ENCODE results near the gene SPIRE1.
A peak's percentile ranks its signal among the peaks of the same experiment; 100 is the strongest.

The SPIRE1 gene

GRCh38 chr18:12657684-12658425 is at the start of gene SPIRE1:
TSS of gene SPIRE1 (minus strand) at chr18:12658107. CDS start at chr18:12657866, 241 bp downstream.
- H3K27me3 ChIP-seq (ENCODE audit: insufficient read depth, low read length) = no peaks in the 10 kb centered on the region
- peaks cover 13% of the 10 kb centered on the region for H3K36me3 ChIP-seq (ENCODE audit: insufficient read depth, low read length)
- peaks cover 25% of the 10 kb centered on the region for H3K4me1 ChIP-seq (ENCODE audit: insufficient read depth, low read length)
- peak within 1 kb of the TSS; percentile 96 for H2AFZ ChIP-seq (ENCODE audit: low read depth, low read length)
- peak within 1 kb of the TSS; percentile 97 for H3K4me3 ChIP-seq (ENCODE audit: low read length)
- no peaks in the 10 kb centered on the region for H3K9me3 ChIP-seq (ENCODE audit: low read length)

DNA sequence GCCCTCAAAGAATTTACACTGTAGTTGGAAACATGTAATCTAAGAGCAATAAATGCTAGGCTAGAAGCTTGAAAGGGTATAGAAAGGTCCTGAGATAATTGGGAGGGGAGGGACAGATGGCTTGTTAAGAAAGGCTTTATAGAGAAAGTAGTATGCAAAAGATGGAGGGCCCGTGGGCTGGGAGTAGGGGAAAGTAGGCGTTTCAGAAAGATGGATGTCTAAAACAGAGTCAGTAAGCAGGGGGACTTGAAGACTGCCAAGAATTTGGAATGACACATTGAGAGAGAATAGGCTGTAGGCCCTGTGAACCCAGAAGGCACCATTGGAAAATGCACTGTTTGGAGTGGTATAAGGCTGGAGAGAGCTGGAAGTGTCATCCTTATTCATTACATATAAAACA is 45.8 kb upstream of the SPIRE1 start:
- Histone ChIP-seq H3K27me3 (ENCODE audit: insufficient read depth, low read length) (no peaks in the 10 kb centered on the region), H3K36me3 (ENCODE audit: insufficient read depth, low read length) (peaks cover 36% of the 10 kb centered on the region), H3K4me1 (ENCODE audit: insufficient read depth, low read length) (peaks cover 14% of the 10 kb centered on the region), H3K4me3 (ENCODE audit: low read length) (peak overlapping the region; percentile 99), H2AFZ (ENCODE audit: low read depth, low read length) (peak overlapping the region; percentile 82), H3K9me3 (ENCODE audit: low read length) (no peaks in the 10 kb centered on the region)

GRCh38 chr18:12703096-12703567 is 45.2 kb upstream of the SPIRE1 start:
- peaks cover 38% of the 10 kb centered on the region for H3K36me3 ChIP-seq (ENCODE audit: insufficient read depth, low read length)
- H3K9me3 ChIP-seq (ENCODE audit: low read length) = no peaks in the 10 kb centered on the region
- peaks cover 14% of the 10 kb centered on the region for H3K4me1 ChIP-seq (ENCODE audit: insufficient read depth, low read length)
- no peaks in the 10 kb centered on the region for H3K27me3 ChIP-seq (ENCODE audit: insufficient read depth, low read length)
- peak overlapping the region; percentile 82 for H2AFZ ChIP-seq (ENCODE audit: low read depth, low read length)
- H3K4me3 ChIP-seq (ENCODE audit: low read length) = peak overlapping the region; percentile 99

- Histone ChIP-seq H3K9me3 (ENCODE audit: low read length) (no peaks in the 10 kb centered on the region), H3K4me1 (ENCODE audit: insufficient read depth, low read length) (peaks cover 14% of the 10 kb centered on the region), H2AFZ (ENCODE audit: low read depth, low read length) (peak within 1 kb of the TSS; percentile 82)
Observed at GRCh38 chr18:12702221-12703095, 44.6 kb upstream of the SPIRE1 start, which contains the start of the genes CEP76 and PSMG2. TSS of gene CEP76 (minus strand) at chr18:12702723. CDS start at chr18:12702548, 175 bp downstream. TSS of gene PSMG2 (plus strand) at chr18:12703042. CDS start at chr18:12703108, 66 bp downstream.

DNA sequence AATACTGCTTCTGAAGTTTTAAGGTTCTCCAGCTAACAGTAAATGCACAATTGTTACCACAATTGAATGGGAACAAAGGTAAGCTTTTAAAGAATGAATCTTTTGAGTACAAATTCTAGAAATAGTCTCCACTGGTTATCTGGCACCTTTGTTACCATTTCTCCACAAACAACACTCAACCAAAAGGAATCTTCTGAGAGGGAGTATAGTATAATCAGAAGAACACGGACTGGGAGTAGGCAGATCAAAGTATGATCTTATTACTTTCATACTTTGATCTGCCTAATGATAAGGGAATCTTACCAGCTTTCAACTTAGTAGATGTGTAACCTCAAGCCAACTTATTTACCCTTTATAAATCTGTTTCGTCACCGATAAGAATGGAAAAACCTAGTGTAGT is 43.3 kb upstream of the SPIRE1 start:
- Histone ChIP-seq H3K4me1 (ENCODE audit: insufficient read depth, low read length) (peaks cover 14% of the 10 kb centered on the region), H3K27me3 (ENCODE audit: insufficient read depth, low read length) (no peaks in the 10 kb centered on the region), H3K36me3 (ENCODE audit: insufficient read depth, low read length) (peaks cover 37% of the 10 kb centered on the region), H2AFZ (ENCODE audit: low read depth, low read length) (no peak overlapping the region), H3K9me3 (ENCODE audit: low read length) (no peaks in the 10 kb centered on the region), H3K4me3 (ENCODE audit: low read length) (peak overlapping the region; percentile 99)

More at GRCh38 chr18:12702221-12703095, 44.6 kb upstream of the SPIRE1 start, which contains the start of the genes CEP76 and PSMG2:
- peak within 1 kb of the TSS; percentile 99 for H3K4me3 ChIP-seq (ENCODE audit: low read length)
- no peaks in the 10 kb centered on the region for H3K27me3 ChIP-seq (ENCODE audit: insufficient read depth, low read length)
- H3K36me3 ChIP-seq (ENCODE audit: insufficient read depth, low read length) = peaks cover 35% of the 10 kb centered on the region

DNA sequence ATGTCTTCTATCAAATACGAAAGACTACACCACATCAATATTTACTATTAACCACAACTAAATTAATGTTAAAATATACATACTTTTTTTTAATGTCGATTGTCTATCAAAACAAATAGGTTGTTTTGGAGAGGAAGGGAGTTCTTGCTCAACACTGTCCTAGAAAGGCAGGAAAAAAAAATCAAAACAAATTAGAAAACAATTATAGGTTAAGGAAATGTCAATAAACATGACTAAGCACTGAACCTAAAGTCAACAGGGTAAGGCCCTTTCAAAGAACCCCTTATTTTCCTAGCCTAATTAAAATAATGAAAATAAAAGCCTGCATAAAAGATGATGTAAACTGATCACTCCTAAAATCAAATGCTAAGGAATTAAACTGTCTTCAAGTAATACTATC is 41.8 kb upstream of the SPIRE1 start:
- Histone ChIP-seq H3K27me3 (ENCODE audit: insufficient read depth, low read length) (no peaks in the 10 kb centered on the region), H3K4me3 (ENCODE audit: low read length) (no peak overlapping the region), H3K9me3 (ENCODE audit: low read length) (no peaks in the 10 kb centered on the region), H3K4me1 (ENCODE audit: insufficient read depth, low read length) (peaks cover 12% of the 10 kb centered on the region), H3K36me3 (ENCODE audit: insufficient read depth, low read length) (peaks cover 41% of the 10 kb centered on the region), H2AFZ (ENCODE audit: low read depth, low read length) (no peak overlapping the region)

GRCh38 chr18:12694032-12694431 is 36.1 kb upstream of the SPIRE1 start:
- H3K36me3 ChIP-seq (ENCODE audit: insufficient read depth, low read length) = peaks cover 53% of the 10 kb centered on the region

GRCh38 chr18:12692206-12692605 is 34.3 kb upstream of the SPIRE1 start:
- Histone ChIP-seq H3K4me1 (ENCODE audit: insufficient read depth, low read length) (no peaks in the 10 kb centered on the region), H3K9me3 (ENCODE audit: low read length) (no peaks in the 10 kb centered on the region), H3K4me3 (ENCODE audit: low read length) (no peak overlapping the region), H3K36me3 (ENCODE audit: insufficient read depth, low read length) (peaks cover 43% of the 10 kb centered on the region), H3K27me3 (ENCODE audit: insufficient read depth, low read length) (no peaks in the 10 kb centered on the region), H2AFZ (ENCODE audit: low read depth, low read length) (no peak overlapping the region)

More at GRCh38 chr18:12694032-12694431, 36.1 kb upstream of the SPIRE1 start:
- Histone ChIP-seq H2AFZ (ENCODE audit: low read depth, low read length) (no peak overlapping the region), H3K27me3 (ENCODE audit: insufficient read depth, low read length) (no peaks in the 10 kb centered on the region), H3K9me3 (ENCODE audit: low read length) (no peaks in the 10 kb centered on the region), H3K4me1 (ENCODE audit: insufficient read depth, low read length) (no peaks in the 10 kb centered on the region), H3K4me3 (ENCODE audit: low read length) (no peak overlapping the region)

- Histone ChIP-seq H3K27me3 (ENCODE audit: insufficient read depth, low read length) (no peaks in the 10 kb centered on the region), H2AFZ (ENCODE audit: low read depth, low read length) (no peak overlapping the region), H3K4me3 (ENCODE audit: low read length) (no peak overlapping the region), H3K9me3 (ENCODE audit: low read length) (no peaks in the 10 kb centered on the region), H3K36me3 (ENCODE audit: insufficient read depth, low read length) (peaks cover 38% of the 10 kb centered on the region), H3K4me1 (ENCODE audit: insufficient read depth, low read length) (no peaks in the 10 kb centered on the region)
Observed at GRCh38 chr18:12689256-12689850, 31.4 kb upstream of the SPIRE1 start.

- no peaks in the 10 kb centered on the region for H3K9me3 ChIP-seq (ENCODE audit: low read length)
- no peak overlapping the region for H2AFZ ChIP-seq (ENCODE audit: low read depth, low read length)
- peaks cover 39% of the 10 kb centered on the region for H3K36me3 ChIP-seq (ENCODE audit: insufficient read depth, low read length)
- no peaks in the 10 kb centered on the region for H3K4me1 ChIP-seq (ENCODE audit: insufficient read depth, low read length)
- no peak overlapping the region for H3K4me3 ChIP-seq (ENCODE audit: low read length)
- H3K27me3 ChIP-seq (ENCODE audit: insufficient read depth, low read length) = no peaks in the 10 kb centered on the region
Observed at GRCh38 chr18:12686100-12686499, 28.2 kb upstream of the SPIRE1 start.

DNA sequence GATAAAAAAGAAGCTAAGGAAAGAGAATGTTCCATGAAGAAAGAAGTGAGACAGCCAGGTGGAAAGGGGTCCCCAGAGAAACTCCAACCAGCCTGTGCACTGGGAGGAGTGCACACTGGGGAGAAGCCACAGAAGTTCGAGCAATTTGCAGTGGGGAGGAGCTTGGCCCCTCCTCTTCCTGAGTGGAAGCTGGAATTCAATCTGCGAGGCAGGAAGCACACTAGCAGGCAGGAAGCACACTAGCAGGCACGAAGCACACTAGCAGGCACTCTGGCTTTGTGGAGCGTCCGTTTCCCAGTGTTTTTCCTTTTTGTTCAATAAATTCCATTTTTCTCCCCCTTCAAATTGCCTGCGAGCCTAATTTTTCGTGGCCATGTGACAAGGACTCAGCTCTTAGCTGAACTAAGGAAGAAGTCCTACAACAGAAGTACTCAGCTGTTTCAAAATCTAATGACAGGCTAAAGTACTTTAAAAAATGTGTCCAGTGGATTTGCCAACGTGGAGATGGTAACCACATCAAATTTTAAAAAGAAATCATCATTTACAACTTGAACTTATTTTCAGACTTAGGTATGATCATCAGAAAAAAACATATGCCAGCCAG is 21.4 kb upstream of the SPIRE1 start:
- Histone ChIP-seq H3K9me3 (ENCODE audit: low read length) (no peaks in the 10 kb centered on the region), H3K27me3 (ENCODE audit: insufficient read depth, low read length) (no peaks in the 10 kb centered on the region), H3K36me3 (ENCODE audit: insufficient read depth, low read length) (peaks cover 54% of the 10 kb centered on the region), H3K4me1 (ENCODE audit: insufficient read depth, low read length) (peaks cover 3% of the 10 kb centered on the region), H2AFZ (ENCODE audit: low read depth, low read length) (no peak overlapping the region), H3K4me3 (ENCODE audit: low read length) (no peak overlapping the region)

DNA sequence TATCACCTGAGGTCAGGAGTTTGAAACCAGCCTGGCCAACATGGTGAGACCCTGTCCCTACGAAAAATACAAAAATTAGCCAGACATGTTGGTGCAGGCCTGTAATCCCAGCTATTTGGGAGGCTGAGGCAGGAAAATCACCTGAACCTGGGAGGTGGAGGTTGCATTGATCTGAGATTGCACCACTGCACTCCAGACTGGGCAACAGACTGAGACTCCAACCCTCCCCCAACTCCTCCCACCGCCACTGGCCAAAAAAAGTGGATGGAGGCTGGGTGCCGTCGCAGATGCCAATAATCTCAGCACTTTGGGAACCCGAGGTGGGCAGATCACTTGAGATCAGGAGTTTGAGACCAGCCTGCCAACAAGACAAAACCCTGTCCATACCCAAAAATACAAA is 10.1 kb upstream of the SPIRE1 start:
- Histone ChIP-seq H3K27me3 (ENCODE audit: insufficient read depth, low read length) (no peaks in the 10 kb centered on the region), H3K36me3 (ENCODE audit: insufficient read depth, low read length) (peaks cover 14% of the 10 kb centered on the region), H3K4me3 (ENCODE audit: low read length) (no peak overlapping the region), H3K9me3 (ENCODE audit: low read length) (no peaks in the 10 kb centered on the region), H3K4me1 (ENCODE audit: insufficient read depth, low read length) (no peaks in the 10 kb centered on the region), H2AFZ (ENCODE audit: low read depth, low read length) (no peak overlapping the region)
